ENCODE data around the gene MAMSTR.
A peak's percentile ranks its signal among the peaks of the same experiment; 100 is the strongest.
"Not testable (repeated sequence)": the region's sequence is repeated elsewhere in the genome, so short reads cannot be mapped to it uniquely, and the experiment has no call there.

The MAMSTR gene

DNA sequence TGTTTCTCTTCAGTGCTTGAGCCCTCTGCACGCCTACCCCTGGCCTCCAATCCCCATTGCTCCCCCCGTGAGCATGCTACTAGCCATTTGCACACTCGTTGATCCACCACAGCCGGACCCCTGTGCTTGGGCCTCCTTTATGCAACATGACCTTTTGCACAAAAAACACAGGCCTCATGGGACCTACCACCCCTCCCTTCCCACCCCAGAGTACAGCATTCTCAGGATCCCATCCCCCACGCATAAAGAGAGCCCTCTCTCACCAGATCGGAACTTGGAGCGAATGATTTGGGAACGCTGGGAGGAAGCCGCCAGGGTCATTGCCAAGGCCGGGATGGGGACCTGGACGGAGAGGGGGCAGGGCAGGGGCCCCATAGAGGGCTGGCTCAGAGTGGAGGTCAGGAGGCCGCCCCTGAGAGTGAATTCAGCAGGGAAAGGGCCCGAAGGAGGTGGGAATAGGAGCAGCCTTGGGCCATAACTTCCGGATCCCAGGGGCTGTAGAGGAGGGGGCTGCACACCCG, 754 bp downstream of the MAMSTR start:
- DNase-seq (ENCODE audit: low spot score), result peak; percentile 67

DNA sequence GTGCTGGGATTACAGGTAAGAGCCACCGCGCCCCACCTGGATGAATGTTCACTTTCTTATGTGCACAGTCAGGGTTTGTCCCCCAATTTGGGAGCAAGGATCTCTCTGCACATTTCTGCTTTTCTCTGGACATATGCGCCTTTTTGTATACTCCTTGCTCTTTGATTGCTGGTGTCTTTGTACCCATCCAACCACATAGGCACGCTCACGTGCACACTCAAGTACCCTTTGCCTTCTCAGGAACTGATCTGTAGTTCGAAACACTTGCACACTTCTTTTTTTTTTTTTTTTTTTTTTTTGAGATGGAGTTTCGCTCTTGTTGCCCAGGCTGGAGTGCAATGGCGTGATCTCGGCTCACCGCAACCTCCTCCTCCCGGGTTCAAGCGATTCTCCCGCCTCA, 1.4 kb downstream of the MAMSTR start:
- not testable (repeated sequence) for DNase-seq (ENCODE audit: low spot score)

DNA sequence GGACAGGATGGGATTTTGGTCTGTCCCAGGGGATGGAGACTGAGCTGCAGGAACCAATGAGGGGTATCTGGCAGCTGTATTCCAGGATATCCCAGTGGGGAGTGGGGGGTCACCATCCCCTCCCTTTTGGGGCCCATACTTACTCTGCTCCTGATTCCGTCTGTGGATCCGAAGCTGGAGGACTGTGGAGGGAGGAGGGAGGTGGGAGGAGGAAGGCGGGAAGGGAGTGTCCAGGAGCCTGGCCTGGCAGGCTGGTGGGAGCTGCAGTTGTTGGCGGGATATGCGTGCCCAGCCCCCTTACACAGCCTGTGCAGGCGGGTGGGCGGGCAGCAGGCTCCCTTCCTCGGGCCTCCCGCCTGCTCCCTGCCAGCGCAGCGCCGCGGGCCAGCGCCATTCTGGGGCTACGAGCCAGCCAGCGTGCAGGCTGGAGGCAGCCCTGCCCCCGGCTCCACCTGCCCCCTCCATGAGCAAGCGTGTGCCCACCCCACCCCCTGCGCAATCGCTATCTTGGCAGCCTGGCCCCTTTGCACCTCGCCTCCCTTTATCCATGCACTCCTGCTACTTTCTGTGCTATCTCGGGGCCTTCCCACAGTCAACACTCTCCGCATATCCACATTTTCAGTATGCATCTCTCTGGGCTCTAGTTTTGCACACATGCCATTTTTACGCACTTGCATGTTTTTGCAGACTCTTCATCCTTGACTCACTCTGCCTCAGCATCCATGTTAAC, 2.8 kb downstream of the MAMSTR start:
- DNase-seq (ENCODE audit: low spot score), result no peak

DNA sequence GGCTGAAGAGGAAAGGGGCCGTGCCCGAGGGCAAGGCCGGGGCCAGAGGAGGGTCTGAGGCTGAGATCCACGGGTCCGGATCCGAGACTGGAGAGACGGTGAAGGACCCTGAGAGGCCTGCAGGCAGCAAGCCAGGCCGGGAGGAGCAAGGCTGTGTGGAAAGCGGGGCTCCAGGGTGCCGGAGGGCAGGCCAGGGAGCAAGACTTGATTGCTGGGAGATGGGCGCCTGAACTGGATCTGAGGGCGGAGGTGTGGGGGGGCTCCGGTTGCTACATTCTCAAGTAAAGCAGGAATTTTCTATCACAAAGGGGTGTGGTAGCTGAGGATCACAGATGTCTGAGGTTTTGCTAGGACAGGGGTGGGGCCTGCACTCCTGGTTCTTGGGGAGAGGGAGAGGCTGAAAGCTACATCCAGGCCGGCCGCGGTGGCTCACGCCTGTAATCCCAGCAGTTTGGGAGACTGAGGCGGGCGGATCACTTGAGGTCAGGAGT, 3.8 kb downstream of the MAMSTR start:
- DNase-seq (ENCODE audit: low spot score), result no peak

DNA sequence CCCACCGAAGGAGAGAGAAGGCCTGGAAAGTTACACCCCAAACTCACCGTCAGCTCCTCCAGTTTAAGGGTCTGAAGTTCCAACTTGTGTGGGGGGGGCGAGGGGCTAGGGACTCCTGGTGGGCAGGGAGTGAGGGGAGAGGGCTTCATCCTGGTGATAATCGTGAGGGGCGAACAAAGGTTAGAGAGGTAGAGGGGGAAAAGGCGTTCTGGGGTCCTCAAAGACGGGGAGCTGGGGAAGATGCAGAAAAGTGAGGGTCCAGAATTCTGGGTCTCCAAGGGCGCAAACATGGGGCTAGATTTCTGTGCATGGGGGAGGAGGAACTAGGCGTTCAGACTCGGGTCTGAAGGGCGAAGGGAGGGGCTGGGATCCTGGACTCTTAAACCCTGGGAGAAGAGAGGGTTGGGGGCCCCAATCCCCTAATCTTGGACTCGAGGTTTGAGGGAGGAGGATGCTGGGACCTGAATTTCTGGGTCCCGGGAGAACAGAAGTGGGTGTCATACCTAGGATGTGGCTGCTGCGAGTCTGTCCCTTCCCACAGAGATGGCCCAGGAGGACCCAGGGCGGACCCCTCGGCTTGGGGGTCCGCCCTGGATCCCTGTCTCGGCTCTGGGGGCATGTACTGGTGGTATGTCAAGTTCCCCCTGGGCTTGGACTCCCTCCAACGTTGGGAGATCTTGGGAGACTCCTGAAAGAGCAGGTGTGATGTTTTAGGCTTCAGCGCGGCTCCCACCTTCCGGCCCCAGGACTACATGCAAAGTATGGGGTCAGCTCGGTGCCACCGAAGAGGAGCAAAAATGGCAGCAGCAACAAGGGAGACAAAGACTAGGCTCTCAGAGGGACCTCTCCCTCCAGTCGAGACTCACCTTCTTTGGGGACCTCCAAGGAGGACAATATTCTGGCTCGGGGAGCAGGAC, 4.5 kb downstream of the MAMSTR start:
- no peak for DNase-seq (ENCODE audit: low spot score)

DNA sequence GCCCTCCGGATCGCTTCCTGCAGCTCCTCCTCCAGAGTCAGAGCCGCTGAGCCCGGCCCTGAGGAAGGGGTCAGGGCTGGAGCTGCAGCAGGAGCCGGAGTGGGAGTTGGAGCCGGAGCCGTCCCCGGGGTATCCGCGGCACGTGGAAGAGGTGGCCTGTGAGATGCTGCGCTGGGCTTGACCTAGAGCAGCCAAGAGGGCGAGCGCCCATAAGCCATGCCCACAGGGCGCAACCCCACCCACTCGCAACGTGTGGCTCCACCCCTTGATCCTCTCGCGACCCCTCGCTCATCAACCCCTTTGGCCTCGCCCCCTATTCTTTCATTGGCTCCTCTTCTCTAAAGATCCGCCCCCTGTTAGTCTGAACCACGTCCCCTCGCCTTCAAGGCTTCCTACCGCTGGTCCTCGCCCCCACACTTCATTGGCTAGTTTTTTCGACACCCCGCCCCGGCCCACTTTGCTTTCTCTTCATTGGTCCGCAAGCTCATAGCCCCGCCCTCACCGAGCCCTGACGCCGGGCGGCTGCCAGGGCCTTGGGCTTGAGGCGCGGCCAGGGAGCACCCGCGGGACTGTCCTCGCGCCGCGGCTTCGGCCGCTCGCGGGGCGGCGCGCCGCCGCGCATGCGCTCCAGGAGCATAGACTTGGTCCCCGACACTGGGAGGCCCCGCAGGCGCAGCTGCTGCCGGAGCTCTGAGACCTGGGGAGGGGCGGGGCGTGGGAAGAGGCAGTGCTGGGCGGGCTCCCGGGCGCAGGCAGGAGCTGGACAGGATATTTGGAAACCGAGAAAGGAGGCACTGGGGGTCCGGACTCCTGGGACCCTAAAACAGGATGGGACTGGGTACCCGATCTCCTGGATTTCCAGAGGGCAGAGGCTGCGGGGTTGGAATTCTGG, 5.4 kb downstream of the MAMSTR start:
- DNase-seq (ENCODE audit: low spot score), result peak; percentile 98

DNA sequence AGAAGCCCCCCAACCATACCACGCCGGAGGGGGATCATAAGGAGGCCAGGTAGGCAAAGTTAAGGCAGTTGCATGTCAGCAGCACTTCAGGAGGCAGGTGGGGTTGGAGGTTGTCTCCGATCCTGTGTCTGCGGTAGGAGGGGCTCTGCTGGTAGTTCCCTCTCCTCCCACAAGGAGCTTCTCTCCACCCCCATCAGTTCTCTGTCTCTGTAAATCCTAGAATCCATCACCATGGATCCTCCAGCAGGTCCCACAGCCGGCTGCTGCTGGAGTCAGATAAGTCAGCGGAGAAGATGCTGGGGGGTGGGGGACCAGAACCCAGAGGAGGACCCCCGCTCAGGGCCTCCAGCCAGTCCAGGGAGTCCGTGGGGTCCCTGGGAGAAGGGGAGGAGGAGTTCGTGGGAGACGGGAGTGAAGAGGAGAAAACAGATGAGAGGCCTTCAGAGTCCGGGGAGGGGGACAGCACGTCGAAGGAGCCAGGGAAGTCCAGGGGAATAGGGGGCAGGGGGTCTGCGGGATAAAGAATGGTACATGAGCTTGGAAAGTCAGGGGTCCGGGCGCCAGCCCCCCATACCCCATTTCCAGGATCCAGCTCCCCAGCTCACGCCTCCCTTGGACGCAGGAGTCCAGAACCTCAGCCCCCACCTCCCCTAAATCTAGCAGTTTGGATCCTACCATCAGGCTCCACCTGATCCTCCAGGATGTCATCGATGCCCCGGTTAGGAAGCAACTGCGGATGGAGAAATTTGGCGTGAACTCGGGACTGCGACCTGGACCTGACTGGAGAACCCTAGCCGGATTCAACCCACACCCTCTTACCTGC, 6.3 kb downstream of the MAMSTR start:
- DNase-seq (ENCODE audit: low spot score), result peak; percentile 77

DNA sequence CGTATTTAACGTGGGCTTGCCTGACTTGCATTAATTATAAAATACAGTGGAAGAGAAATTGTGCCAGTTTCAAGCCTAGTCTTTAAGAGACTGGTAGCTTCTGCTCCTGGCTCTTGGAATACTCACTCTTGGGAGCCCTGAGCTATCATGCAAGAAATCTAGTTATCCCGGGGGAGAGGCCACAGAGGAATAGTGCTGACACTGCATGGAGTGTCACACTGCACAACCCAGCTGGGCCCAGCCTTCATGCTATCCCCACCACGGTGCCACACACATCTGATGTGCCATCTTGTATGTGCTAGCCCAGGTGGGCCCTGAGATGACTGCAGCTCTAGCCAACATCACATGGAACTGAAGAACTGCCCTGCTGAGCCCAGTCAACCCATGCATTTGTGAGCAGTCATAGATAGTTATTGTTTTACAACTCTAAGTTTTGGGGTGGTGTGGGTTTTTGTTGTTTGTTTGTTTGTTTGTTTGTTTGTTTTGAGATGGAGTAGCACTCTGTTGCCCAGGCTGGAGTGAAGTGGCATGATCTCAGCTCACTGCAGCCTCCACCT, 8.3 kb downstream of the MAMSTR start:
- DNase-seq (ENCODE audit: low spot score), result no peak

DNA sequence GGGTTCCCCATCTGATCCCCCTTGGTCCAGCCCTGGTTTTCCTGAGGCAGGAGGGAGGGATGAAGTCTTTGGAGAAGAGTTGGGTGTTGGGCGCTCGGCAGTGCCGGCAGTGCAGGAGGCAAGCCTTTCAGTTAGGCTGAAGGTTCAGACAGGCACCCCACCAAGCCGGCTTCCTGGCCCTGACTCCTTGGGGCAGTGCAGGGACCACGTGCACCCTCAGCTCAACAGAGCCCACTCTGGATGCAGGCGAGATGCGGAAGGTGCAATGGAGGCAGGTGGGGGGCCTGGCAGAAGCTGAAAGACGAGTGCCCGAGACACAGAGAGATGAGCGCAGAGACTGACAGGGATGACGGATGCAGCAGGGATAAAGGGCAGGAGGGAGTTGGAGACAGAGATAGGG, 11.1 kb downstream of the MAMSTR start:
- no peak for DNase-seq (ENCODE audit: low spot score)

DNA sequence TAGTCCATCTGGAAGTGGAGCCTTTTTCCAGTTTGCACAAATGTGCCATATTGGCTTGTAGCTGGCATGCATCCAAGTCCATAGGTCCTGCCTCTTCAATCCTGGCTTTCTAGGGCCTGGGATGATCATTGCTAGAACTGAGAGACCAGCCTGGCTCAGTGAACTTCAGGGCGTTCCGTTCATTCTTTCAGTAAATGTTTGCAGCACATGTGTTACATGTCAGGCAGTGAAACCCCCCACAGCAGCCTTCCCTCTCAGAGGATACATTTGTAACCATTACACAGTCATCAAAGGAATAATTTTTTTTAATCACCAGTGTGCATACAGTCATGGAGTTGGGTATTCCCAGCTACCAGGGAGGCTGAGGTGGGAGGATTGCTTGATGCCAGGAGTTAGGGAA, 14.1 kb downstream of the MAMSTR start:
- no peak for DNase-seq (ENCODE audit: low spot score)

DNA sequence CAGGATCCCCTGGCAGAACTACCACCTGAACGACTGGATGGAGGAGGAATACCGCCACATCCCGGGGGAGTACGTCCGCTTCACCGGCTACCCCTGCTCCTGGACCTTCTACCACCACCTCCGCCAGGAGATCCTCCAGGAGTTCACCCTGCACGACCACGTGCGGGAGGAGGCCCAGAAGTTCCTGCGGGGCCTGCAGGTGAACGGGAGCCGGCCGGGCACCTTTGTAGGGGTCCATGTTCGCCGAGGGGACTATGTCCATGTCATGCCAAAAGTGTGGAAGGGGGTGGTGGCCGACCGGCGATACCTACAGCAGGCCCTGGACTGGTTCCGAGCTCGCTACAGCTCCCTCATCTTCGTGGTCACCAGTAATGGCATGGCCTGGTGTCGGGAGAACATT, 16.2 kb downstream of the MAMSTR start:
- DNase-seq (ENCODE audit: low spot score), result no peak

DNA sequence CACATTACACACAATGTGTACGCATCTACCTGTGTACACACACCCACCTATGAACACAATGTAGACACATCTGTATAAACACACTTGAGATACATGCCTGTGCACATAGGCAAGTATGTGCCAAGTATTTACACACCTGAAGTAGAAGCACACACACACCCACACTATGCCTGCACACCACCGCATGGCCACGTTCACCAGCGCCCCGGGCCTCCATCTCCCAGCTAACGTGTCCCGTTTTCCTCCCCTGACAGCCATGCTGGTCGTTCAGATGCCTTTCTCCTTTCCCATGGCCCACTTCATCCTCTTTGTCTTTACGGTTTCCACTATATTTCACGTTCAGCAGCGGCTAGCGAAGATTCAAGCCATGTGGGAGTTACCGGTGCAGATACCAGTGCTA, 16.8 kb downstream of the MAMSTR start:
- no peak for DNase-seq (ENCODE audit: low spot score)

DNA sequence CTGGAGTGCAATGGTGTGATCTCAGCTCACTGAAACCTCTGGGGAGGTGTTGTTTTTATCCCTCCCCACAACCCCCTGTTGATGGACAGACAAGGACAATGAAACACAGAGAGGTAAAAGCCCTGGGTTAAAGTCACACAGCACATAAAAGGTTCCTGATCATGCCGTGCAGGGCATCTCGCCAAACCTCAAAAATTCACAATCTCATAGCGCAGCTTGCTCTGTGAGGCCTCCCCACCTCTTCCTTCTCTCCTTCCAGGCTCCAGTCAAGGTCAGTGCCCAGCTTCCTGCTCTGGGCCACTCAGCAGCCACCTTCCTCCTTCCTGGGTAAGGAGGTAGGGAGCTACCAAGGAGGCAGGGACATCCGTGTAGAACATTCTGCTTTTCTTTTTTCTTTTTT, 21.5 kb downstream of the MAMSTR start:
- no peak for DNase-seq (ENCODE audit: low spot score)

DNA sequence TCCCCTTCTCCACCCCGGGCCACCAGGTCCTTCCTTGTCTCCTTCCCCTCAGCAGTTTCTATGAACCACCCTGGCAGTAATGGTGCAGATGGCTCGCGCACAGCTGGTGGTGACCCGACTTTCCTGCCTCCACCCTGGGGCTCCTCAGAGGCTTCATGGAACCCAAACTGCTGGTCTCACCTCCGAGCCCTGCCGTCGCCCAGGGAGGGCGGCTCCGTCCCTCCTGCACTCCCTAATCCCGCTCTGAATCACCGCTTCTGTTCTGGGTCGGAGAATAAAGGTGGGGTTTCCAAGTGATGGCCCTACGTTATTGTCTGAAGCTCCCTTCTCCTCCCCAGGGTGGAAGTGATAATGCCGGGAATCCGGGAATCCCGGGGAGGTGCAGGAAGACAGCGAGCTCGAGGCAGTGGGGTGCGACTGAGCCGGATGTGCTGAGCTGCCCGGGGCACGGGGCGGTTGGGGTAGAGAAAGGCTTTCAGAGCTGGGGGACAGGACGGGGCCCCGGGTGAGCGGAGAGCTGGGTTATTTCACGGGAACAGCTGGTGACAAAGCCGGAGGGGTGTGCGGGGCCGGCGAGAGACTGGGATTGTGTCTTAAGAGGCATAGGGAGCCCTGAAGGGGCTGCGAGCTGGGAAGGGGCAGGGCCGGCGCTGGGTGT, 23.0 kb downstream of the MAMSTR start:
- no peak for DNase-seq (ENCODE audit: low spot score)

DNA sequence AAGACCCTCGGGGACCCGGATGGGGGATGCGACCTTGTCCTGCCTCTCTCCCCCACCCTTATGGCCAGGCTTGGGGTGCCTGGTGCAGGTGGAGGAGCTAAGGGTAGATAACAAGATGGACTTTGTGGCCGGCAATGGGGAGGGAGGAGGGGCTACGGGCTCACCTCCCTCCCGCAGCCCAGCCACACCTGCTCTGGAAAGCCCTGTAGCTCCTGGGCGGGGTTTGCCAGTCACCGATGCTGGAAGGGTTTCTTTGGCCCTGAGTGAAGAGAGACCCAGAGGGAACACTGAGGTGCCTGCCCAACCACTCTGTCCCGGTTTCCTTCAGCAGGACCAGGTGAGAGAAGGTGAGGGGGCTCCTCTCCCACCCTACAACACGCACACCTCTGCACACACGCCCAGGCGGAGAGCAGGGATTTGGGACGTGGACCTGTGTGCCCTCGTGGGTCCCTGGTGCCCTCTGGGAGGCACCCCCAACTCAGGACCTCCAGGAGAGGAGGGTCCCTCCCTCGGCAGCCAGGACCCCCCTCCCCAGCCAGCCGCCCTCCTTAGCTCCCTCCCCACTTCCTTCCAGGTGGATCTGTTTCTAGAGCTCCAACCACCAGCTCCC, 23.7 kb downstream of the MAMSTR start, which contains the start of gene FUT2:
TSS of gene FUT2 (plus strand) at position 229 of the 610 bp plus-strand sequence. CDS start 6,986 bp downstream, outside the sequence.
- DNase-seq (ENCODE audit: low spot score), result peak; percentile 66

DNA sequence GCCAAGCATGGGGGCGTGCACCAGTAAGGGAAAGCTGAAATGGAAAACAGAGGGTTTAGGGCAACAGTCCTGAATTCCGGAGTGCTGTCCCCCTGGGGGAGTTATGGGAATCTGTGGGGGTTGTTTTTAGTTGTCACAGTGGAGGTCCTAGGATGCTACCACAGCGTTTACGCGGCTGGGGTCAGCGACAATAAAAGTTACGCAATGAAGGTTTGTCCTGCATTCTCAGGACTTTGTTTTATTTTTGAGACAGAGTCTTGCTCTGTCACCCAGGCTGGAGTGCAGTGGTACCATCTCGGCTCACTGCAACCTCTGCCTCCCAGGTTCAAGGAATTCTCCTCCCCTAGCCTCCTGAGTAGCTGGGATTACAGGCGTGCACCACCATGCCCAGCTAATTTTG, 25.9 kb downstream of the MAMSTR start:
- DNase-seq (ENCODE audit: low spot score), result not testable (repeated sequence)

DNA sequence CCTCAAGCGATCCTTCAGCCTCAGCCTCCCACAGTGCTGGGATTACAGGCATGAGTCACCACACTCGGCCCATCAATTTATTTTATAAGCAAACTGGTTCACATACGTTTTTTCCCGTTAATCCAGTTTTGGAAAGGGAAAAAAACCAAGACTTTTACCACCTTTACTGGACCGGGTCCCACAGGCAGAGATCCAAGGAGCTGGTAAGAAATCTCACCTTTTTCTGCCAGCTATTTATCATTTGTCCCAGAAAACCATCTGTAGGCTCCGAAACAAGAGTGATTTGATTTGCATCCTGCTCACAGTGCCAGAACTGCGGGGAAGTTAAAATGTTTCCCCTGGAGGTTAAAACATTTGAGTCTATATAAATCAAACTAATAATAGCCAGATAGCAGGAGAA, 30.1 kb downstream of the MAMSTR start:
- no peak for DNase-seq (ENCODE audit: low spot score)

DNA sequence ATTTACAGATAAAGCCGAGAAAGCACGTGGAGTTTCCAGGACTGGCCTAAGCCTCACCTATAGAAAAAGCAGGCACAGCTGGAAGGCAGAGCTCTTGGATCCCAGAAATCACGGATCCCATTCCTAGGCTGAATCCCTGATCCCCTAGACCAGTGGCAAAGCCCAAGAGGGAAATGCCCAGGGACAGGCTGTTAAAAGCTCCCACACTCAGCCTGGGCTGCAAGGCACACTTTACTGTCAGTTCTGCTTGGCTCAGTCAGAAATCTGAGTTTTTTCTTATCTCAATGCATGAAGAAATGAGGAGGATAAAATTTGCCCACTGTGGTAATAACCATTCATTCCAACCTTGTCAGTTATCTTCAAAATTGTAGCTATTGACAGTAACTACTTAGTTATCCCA, 31.7 kb downstream of the MAMSTR start:
- DNase-seq (ENCODE audit: low spot score), result no peak

DNA sequence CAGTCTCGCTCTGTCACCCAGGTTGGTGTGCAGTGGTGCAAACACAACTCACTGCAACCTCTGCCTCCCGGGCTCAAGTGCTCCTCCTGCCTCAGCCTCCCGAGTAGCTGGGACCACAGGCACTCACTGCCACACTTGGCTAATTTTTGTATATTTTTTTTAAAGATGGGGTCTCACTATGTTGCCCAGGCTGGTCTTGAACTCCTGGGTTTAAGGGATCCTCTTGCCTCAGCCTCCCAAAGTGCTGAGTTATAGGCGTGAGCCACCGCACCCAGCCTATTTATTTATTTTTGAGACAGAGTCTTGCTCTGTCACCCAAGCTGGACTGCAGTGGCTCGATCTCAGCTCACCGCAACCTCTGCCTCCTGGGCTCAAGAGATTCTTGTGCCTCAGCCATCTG, 32.9 kb downstream of the MAMSTR start:
- DNase-seq (ENCODE audit: low spot score), result not testable (repeated sequence)

DNA sequence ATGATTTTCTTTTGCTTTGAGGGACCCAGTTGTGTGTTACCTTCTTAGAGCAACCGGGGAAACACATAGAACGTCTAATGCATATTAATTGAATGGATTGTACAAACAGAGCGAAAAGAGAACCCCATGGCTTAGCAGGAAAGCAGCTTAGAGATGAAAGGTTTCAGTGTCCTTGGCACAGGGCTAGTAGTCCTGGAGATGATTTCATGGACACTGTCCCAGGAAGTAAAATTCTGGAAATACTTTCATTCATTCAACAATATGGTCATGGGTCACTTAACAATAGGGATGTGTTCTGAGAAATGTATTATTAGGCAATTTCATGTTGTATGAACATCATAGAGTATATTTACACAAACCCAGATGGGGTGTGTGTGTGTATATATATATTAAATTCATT, 33.4 kb downstream of the MAMSTR start:
- DNase-seq (ENCODE audit: low spot score), result no peak
